HG03571 (cell line): Measurements from ENCODE around the gene AHDC1.
"Not testable (repeated sequence)": the region's sequence is repeated elsewhere in the genome, so short reads cannot be mapped to it uniquely, and the experiment has no call there.

ENCODE experiments used
- ATAC-seq: cut with Tn5 transposase; IDR thresholded peaks from one replicate; pipeline ENCODE4 v1.9.1; 2021; ENCODE audit not compliant: unreplicated experiment

Gene AHDC1

DNA sequence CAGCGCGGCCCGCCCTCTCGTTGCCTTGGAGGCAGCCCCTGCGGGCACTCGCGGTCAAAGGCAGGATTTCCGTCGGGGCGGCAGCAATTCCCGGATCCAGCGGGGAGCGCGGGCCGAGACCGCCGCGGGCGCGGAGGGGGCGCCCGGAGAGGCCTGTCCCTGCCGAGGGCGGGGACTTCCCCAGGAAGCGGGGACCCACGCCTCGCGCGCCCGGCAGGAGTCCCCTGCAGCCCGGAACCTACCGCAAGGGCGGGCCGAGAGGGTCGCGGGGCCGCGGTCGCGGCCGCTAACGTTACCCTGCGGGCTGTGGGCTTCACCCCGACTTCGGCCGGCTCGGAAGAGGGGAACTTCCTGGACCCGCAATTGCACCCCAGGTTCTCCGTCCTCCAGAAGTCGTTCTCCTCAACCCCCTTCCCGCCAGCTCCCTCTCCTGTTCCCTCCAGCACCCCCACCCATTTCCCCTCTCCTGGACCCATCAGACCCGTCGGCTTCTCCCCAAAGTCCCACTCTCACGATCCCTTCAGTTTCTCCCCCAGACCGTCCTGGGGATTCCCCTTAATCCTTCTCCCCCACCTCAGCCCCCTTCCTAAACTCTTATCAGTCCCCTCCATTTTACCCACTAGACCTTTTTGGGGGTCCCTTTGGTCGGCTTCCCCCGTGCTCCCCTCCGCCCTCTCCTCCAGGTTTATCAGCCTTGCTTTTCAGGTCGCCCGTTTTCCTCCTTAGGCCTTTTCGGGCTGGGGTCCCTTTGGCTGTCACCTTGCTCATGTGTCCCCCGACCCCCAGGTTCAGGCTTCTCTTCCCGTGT is 30.4 kb upstream of the AHDC1 start:
- no peak for ATAC-seq

DNA sequence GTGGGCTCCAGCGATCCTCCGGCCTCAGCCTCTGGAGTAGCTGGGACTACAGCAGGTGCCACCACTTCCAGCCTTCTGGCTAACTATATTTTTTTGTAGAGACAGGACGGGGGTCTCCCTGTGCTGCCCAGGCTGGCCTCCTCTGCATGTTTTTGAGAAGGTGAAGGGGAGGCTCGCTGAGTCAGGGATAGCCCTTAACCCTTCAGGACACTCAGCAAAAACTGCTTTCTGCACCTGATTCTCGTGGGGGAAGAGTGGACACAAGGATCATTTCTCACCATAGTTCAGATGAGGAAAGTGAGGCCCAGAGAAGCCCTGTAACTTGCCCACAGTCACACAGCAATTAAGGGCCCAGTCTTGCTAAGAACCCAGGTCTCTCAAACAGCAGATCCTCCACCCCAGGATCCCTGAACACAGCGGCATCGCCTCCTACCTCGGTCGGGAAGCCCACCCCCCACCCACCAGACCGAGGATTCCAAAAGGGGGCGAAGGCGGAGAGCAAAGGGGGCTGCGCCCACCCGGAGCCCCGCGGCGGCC is 29.8 kb upstream of the AHDC1 start:
- ATAC-seq, result no peak

DNA sequence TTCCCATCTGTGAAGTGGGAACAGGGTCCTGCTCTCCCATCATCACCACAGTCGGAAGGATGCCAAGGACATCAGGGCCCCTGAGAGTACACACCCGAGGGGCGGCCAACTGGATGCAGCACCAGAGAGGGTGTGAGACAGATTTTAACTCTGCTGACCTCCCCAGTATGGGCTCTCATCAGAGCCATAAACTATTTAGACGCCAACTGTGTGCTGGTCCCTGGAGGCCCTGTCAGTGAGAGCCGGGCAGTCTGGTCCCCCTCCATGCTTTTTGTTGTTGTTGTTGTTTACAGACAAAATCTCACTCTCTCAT is 29.3 kb upstream of the AHDC1 start:
- ATAC-seq, result no peak

GRCh38 chr1:27632387-27633297 is 28.7 kb upstream of the AHDC1 start:
- ATAC-seq, result peak; percentile 37

GRCh38 chr1:27630859-27631491 is 27.0 kb upstream of the AHDC1 start:
- no peak for ATAC-seq

- no peak for ATAC-seq
These were observed 24.8 kb upstream of the AHDC1 start for GRCh38 chr1:27628712-27629111.

- ATAC-seq, result not testable (repeated sequence)
These were observed 23.8 kb upstream of the AHDC1 start for GRCh38 chr1:27627733-27628132.

DNA sequence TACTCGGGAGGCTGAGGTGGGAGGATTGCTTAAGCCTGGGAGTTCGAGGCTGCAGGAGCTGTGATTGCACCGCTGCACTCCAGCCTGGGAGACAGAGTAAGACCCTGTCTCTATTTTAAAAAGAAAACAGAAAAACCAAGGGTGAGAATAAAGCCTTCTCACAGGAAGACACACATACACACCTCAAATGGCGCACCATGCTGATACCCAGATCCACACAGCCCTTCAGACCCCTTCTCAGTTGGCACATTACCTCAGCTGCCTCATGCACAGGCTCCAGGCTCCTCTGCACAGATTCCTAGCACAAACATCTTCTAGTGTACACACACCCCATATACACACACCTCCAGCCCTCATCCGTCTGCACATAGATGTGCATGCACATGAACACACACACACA is 23.1 kb upstream of the AHDC1 start:
- no peak for ATAC-seq

- no peak for ATAC-seq
These were observed 22.3 kb upstream of the AHDC1 start for GRCh38 chr1:27626031-27626935.

DNA sequence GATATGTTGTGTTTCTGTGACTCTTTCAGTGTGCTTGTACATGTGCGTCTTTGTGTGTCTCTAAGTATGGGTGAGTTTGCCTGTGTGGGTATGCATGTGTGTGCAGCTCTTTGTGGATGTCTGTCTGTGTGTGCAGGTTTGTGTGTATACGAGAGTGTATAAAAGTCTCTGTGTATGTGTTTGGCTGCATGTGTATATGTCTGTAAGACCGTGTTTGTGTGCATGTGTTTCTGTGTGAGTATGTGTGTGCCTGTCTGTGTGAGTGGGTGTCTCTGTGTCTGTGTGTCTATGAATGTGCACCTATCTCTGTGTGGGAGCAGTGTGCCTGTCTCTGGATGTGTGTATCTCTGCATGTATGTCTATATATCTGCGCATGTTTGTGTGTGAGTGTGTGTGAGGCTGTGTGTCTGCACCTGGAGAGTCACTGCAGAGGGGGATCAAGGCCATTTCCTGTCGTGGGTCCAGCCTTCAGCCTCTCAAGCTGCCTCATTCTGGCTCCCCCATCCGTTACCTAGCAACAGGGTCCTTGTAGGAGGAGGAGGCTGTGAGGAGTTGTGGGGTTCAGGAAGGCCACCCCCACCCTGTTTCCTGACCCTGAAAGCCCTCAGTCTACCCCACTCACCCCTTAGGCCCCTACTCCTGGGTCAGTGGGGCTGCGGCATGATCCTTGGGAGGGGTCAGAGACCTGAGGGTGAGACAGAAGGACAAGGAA is 20.7 kb upstream of the AHDC1 start:
- ATAC-seq, result no peak

- ATAC-seq, result no peak
These were observed 19.6 kb upstream of the AHDC1 start for GRCh38 chr1:27623327-27624212.

- ATAC-seq, result no peak
These were observed 18.9 kb upstream of the AHDC1 start for GRCh38 chr1:27622828-27623227.

- ATAC-seq, result no peak
These were observed 17.3 kb upstream of the AHDC1 start for GRCh38 chr1:27621051-27621920.

DNA sequence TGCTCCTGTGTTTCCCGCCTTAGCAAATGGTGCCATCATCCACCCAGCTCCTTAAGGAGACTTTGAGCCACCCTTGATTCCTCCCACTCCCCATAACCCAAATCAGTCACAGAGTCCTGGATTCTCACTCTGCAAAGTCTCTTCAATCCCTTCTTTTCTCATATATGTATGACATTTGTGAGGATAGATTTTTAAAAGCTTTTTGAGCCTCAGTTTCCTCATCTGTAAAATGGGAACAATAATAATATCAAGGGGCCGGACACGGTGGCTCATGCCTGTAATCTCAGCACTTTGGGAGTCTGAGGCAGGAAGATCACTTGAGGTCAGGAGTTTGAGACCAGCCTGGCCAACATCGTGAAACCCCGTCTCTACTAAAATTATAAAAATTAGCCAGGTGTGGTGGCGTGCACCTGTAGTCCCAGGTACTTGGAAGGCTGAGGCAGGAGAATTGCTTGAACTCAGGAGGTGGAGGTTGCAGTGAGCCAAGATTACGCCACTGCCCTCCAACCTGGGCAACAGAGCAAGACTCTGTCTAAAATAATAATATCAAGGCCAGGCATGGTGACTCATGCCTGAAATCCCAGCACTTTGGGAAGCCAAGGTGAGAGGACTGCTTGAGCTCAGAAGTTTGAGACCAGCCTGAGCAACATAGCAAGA is 16.0 kb upstream of the AHDC1 start:
- not testable (repeated sequence) for ATAC-seq

DNA sequence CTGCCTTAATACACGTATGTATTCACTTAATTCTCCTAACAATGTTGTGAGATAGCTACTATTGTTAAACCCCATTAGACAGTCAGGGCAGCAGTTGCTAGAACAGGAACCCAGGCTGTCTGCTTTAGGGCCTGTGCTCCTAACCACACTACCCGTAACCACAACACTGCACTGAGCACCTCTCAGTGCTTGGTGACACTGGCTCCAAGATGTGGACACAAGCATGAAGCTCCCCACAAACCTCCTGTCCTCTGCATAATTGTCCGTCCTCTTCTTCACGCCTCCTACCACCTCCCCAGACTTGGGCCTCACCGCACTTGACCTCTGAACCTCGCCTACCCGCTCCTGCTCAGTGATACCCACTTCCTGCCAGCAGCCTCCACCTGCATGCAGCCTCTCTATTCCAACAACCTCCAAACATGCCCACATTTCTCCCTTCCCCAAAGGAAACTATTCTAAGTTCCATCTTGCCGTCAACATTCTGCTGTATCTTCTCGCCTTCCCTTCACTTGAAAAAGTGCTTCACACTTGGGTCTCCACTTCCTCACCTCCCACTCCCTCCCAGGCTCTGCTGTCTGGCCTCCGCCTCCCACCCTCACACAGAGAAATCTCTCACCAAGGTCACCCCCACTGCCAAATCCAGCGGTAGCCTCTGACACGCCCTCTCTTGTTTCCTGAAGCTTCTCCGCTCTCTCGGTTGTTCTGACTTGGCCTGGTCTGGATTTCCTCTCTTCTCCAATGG is 14.6 kb upstream of the AHDC1 start:
- ATAC-seq, result no peak

GRCh38 chr1:27617420-27617819 is 13.5 kb upstream of the AHDC1 start:
- no peak for ATAC-seq

DNA sequence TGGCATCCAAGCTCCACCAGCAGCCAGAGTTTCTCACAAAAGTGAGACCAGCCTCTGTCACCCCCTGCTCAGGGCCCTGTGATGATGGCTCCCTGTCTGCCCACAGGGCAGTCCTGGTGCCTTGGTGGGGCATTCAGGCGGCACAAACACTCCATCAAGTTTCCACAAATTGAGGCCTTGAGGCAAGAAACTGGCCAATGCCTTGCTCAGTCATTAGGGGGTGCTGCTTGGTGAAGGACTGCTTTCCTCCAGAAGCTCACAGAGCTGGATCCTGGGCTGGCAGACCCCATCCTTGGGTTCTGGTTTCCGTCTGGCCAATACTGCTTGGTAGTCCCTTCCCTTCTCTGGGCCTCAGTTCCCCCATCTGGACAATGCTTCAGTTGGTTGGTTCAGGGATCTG is 12.5 kb upstream of the AHDC1 start:
- no peak for ATAC-seq
